Activated CD4-positive, alpha-beta T cell treated with anti-CD3 and anti-CD28 coated beads, Interleukin-2, Interleukin-6, amounts not matched to agents 100 ng/mL and 50 ng/mL, durations not matched to agents 16 hours and 8 hours (primary cell): Measurements from ENCODE around the gene CROCC.
A peak's percentile ranks its signal among the peaks of the same experiment; 100 is the strongest.
"Not testable (repeated sequence)": the region's sequence is repeated elsewhere in the genome, so short reads cannot be mapped to it uniquely, and the experiment has no call there.

Source experiments
- DNase-seq: peaks from one replicate; pipeline ENCODE4 v3.0.0-alpha.2; 2020

The CROCC gene

GRCh38 chr1:16946185-16946584 lies 24.5 kb downstream of the CROCC start:
- not testable (repeated sequence) for DNase-seq

DNA sequence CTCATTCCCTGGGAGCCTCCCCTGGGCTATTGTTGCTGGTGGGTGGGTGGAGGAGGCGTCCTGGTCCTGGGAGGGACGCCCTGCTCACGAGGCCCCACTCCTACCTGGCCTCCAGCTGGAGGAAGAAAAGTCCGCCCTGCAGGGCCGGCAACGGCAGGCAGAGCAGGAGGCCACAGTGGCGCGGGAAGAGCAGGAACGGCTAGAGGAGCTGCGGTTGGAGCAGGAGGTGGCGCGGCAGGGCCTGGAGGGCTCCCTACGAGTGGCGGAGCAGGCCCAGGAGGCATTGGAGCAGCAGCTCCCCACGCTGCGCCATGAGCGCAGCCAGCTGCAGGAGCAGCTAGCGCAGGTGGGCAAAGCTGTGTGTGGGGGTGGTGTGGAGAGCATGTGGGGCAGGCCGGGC lies 24.9 kb downstream of the CROCC start:
- DNase-seq, result no peak

- DNase-seq, result not testable (repeated sequence)
These were observed 26.7 kb downstream of the CROCC start for GRCh38 chr1:16948282-16948891.

DNA sequence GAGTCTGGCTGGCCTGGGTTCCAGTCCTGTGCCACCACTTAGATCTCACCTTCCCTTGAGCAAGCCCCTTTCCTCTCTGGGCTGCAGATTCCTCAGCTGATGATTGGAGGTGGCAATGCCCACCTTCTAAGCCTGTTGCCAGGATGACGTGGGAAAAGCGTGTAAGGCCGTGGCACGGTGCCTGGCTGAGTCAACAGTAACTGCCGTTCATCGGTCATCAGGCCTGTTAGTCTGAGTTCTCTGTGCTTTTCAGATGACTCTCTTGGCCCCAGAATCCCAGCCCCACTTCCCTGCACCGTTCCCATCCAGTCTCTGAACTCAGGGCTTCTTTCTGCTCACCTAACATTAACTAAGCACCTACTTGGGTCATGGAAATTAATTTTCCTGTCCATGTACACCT lies 27.3 kb downstream of the CROCC start:
- DNase-seq, result not testable (repeated sequence)

DNA sequence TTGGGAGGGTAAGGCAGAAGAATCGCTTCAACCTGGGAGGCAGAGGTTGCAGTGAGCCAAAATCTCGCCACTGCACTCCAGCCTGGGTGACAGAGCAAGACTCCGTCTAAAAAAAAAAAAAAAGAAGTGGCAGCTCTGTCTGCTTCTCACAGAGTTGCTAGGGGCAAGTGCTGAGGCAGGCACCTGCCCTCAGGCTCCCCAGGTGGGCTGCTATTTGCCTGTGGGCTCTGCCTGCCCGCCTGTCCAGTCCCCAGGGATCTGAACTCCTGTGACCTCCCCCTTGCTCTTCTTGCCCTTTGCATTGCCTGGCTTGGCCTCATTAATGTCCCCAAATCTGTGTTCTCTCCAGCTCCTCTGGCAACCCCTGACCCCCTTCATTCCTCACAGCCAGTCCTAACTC lies 30.6 kb downstream of the CROCC start:
- DNase-seq, result not testable (repeated sequence)

- no peak for DNase-seq
These were observed 32.8 kb downstream of the CROCC start for GRCh38 chr1:16954579-16954978.

GRCh38 chr1:16955186-16955585 lies 33.5 kb downstream of the CROCC start:
- no peak for DNase-seq

DNA sequence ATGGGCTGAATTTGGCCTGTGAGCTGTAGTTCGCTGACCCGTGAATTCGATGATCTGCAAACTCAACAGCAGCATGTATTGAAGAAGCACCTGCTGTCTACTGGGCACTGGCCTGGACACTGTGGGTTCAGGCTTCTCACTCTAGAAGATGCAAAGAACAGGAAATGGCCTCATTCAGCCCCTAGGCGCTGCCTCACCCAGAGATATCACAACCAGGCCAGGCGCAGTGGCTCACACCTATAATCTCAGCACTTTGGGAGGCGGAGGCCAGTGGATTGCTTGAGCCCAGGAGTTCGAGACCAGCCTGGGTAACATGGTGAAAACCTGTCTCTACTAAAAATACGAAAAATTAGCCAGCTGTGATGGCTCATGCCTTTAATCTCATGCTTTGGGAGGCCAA lies 35.0 kb downstream of the CROCC start:
- DNase-seq, result no peak

DNA sequence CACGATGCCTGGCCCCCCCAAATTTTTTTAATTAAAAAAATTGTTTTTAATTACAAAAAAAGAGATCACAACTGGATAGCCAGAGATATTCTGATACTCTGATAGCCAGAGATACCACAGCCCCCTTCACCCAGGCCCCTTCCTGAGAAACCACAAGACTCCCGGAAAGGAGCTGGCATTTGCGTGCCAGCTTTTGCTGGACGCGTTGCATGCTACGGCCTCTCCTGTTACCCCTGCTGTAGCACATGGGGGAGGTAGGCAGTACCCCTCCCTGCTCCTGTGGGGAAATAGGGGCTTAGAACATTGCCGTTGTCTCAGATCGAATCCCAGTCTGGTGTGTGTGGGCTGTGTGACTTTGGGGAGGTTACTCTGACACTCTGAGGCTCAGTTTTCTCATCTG lies 36.0 kb downstream of the CROCC start:
- no peak for DNase-seq

- no peak for DNase-seq
These were observed 36.7 kb downstream of the CROCC start for GRCh38 chr1:16958475-16958874.

GRCh38 chr1:16960560-16961296 lies 39.0 kb downstream of the CROCC start:
- peak; percentile 89 for DNase-seq

DNA sequence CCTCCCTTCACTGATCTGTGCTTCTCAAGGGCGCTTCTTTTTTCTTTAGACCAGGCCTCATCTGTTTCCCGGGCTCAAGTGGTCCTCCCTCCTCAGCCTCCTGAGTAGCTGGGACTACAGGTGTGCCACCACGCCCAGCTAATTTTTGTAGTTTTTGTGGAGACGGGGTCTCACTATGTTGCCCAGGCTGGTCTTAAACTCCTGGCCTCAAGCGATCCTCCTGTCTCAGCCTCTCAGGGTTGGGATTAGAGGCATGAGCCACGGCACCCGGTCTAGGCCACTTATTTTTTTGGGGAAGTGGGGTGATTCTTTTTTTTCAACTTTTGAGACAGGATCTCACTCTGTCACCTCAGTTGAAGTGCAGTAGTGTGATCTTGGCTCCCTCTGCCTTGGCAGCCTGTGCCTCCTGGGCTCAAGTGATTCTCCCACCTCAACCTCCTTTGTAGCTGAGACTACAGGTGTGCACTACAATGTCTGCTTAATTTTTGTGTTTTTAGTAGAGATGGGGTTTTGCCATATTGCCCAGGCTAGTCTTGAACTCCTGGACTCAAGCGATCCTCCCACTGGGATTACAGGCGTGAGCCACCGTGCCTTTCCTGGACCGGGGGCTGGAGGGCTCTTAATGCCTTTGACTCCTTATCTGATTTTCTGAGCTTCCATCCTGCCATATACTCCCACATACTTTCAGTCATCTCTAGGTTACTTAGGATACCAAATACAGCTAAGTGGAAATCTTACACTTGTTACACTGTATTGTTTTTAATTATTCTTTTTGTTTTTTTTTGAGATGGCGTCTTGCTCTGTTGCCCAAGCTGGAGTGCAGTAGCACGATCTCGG lies 39.8 kb downstream of the CROCC start:
- no peak for DNase-seq

- DNase-seq, result not testable (repeated sequence)
These were observed 42.4 kb downstream of the CROCC start for GRCh38 chr1:16964169-16964568.

GRCh38 chr1:16965486-16966067 lies 43.8 kb downstream of the CROCC start:
- DNase-seq, result no peak

DNA sequence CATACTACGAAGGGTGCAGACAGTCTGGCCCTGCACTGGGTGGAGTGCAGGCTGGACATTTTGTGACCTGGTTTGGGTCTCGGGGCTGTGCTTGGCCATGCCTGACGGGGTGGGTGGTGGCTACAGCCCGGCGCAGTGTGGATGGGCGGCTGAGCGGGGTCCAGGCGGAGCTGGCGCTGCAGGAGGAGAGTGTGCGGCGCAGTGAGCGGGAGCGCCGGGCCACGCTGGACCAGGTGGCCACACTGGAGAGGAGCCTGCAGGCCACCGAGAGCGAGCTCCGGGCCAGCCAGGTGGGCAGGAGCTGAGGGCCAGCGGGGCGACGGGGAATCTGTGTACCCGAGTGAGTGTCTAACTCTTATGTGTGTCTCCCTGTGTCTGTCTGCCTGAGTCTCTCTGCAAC lies 44.6 kb downstream of the CROCC start:
- DNase-seq, result no peak

GRCh38 chr1:16967095-16967575 lies 45.4 kb downstream of the CROCC start:
- no peak for DNase-seq

DNA sequence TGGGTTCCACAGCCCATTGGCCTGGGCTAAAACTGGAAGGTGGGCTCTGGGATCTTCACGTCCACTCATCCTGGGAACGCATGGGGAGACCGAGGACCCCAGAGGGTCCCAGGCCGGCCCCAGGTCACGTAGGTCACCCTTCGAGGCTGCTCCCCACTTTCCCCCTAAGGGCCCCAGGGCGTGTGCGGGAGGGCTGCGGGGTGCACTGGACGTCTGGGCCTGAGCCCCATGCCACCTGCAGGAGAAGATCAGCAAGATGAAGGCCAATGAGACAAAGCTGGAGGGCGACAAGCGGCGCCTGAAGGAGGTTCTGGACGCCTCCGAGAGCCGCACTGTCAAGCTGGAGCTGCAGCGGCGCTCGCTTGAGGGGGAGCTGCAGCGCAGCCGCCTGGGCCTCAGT lies 46.2 kb downstream of the CROCC start:
- no peak for DNase-seq

DNA sequence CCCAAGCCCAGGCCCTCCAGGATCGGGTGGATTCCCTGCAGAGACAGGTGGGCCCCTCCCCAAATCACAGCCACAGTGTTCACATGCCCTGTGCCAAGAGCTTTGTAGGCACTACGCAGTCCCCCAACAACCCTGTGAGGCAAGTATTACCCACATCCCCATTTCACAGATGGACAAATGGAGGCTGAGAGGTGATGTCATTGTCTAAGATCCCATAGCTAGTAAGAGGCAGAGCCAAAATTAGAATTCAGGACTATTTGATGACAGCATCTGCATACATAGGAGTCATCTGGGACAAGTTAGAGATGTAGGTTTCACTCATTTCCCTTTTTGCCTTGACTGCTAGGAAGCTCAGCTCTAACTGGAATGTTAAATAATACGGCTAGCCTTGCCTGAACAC lies 46.6 kb downstream of the CROCC start:
- no peak for DNase-seq

- no peak for DNase-seq
These were observed 47.4 kb downstream of the CROCC start for GRCh38 chr1:16969057-16969611.

GRCh38 chr1:16969651-16970050 lies 47.9 kb downstream of the CROCC start:
- DNase-seq, result no peak

- DNase-seq, result no peak
These were observed 48.6 kb downstream of the CROCC start for GRCh38 chr1:16970132-16970910.
